K562 (cell line): ENCODE results near the gene PDHX. TPM values are rescaled to one million over a fixed set of nuclear protein-coding genes. Genes with fewer than 3 reads are reported as not detected.

ENCODE experiments used
- ATAC-seq: fragments of 200-7000 bp; cut with Tn5 transposase; 3 replicates; pipeline ENCODE4 v1.9.1; 2020; ENCODE audit warnings: moderate library complexity
- BruUV-seq: library from RNA; stranded (reverse); fragments of 400-500 nt; replicated peaks from 2 replicates; lab custom pipeline; 2021; lab: Mats Ljungman, UMichigan
- CTCF ChIA-PET: fragments of 300-600 bp; formaldehyde crosslinking; extraction: SDS; loops from one replicate; lab custom pipeline; 2021; ENCODE audit warnings: low intra/inter-chr PET ratio; lab: Yijun Ruan, JAX
- POLR2A ChIA-PET: fragments of 300-600, 350-650 bp; sonication (Branson Sonifier 250); formaldehyde crosslinking; extraction: SDS; loops from one replicate; lab custom pipeline; 2021; ENCODE audit warnings: antibody characterized with exemption, inconsistent platforms; lab: Yijun Ruan, JAX
- DNase-seq, 4 experiments: peaks; one replicate each; pipeline versions ENCODE4 v3.0.0 to v3.0.0-alpha.2; 2011 to 2018; ENCODE audit warnings: low spot score in 3 of 4, mixed read lengths in 3 of 4; ENCODE audit errors: extremely low read depth in 1 of 4
- FAIRE-seq: peaks from 2 replicates; lab custom pipeline; 2011; peaks lifted over from hg19 to GRCh38; lab: Jason Lieb, UNC
- H2AFZ ChIP-seq: 2 replicates; pipeline ENCODE4 v1.6.0; 2011; ENCODE audit warnings: low read depth, low read length, control low read depth, inconsistent platforms
- H3K27ac ChIP-seq: fragments of 200-600 bp; 3 replicates; pipeline ENCODE4 v1.8.0; 2011; ENCODE audit warnings: low read depth, mild to moderate bottlenecking, control low read depth, inconsistent platforms, low read length, moderate library complexity, mixed read lengths; ENCODE audit errors: extremely low read depth
- H3K27me3 ChIP-seq, 2 experiments: fragments of 300-600 bp in 1 of 2; 2 replicates in 1 of 2; 3 replicates in 1 of 2; pipeline versions ENCODE4 v1.6.0 to v1.8.0; 2011; ENCODE audit warnings: inconsistent platforms in 2 of 2, low read length in 2 of 2, mild to moderate bottlenecking in 1 of 2, mixed read lengths in 1 of 2, moderate library complexity in 1 of 2; ENCODE audit not compliant: control insufficient read depth in 2 of 2, insufficient read depth in 2 of 2
- H3K36me3 ChIP-seq: fragments of 300-600 bp; 3 replicates; pipeline ENCODE4 v1.8.0; 2011; ENCODE audit warnings: mild to moderate bottlenecking, low read length, inconsistent platforms; ENCODE audit not compliant: control insufficient read depth, insufficient read depth
- H3K4me1 ChIP-seq, 2 experiments: fragments of 200-600 bp in 1 of 2; replicated peaks in 1 of 2; 2 replicates in 1 of 2; 3 replicates in 1 of 2; pipeline versions ENCODE4 v1.5.1 to v1.8.0; 2011; ENCODE audit warnings: inconsistent platforms in 2 of 2, low read length in 2 of 2, mild to moderate bottlenecking in 1 of 2, mixed read lengths in 1 of 2, moderate library complexity in 1 of 2; ENCODE audit not compliant: control insufficient read depth in 2 of 2, insufficient read depth in 2 of 2
- H3K4me2 ChIP-seq: 2 replicates; pipeline ENCODE4 v1.6.1; 2011; ENCODE audit warnings: low read length, control low read depth, inconsistent platforms, mixed read lengths; ENCODE audit not compliant: insufficient read depth
- H3K4me3 ChIP-seq: fragments of 200-600 bp; sonication (generic), shearing (Covaris generic); 2 replicates; pipeline ENCODE4 v1.5.1; 2016; ENCODE audit warnings: control low read depth, inconsistent platforms
- H3K79me2 ChIP-seq: fragments of 200-600 bp; 3 replicates; pipeline ENCODE4 v1.8.0; 2011; ENCODE audit warnings: low read length, inconsistent platforms; ENCODE audit not compliant: control insufficient read depth, insufficient read depth
- H3K9ac ChIP-seq, 2 experiments: 2 replicates each; pipeline versions ENCODE4 v1.6.0 to v1.6.1; 2011; ENCODE audit warnings: low read depth in 2 of 2, low read length in 2 of 2, control low read depth in 1 of 2, inconsistent platforms in 1 of 2, mild to moderate bottlenecking in 1 of 2, mixed read lengths in 1 of 2; ENCODE audit not compliant: insufficient read depth in 1 of 2
- H3K9me1 ChIP-seq: one replicate; pipeline ENCODE4 v1.6.0; 2011; ENCODE audit warnings: inconsistent platforms, mild to moderate bottlenecking, low read length, moderate library complexity; ENCODE audit not compliant: control insufficient read depth, insufficient read depth
- H3K9me3 ChIP-seq: replicated peaks from 2 replicates; pipeline ENCODE4 v1.5.1; 2011; ENCODE audit warnings: low read depth, low read length, inconsistent platforms; ENCODE audit not compliant: control insufficient read depth, insufficient read depth
- H4K20me1 ChIP-seq: replicated peaks from 2 replicates; pipeline ENCODE4 v1.6.1; 2011; ENCODE audit warnings: low read length, inconsistent platforms, mixed read lengths; ENCODE audit not compliant: control insufficient read depth, insufficient read depth
- CBX3 ChIP-seq, 2 experiments: IDR thresholded peaks; 1 replicate in 1 of 2; 2 replicates in 1 of 2; pipeline ENCODE4 v1.6.1; 2012; ENCODE audit warnings: inconsistent platforms in 2 of 2, low read length in 2 of 2, borderline replicate concordance in 1 of 2, control low read depth in 1 of 2
- FOXA1 ChIP-seq: fragments of 450-650 bp; IDR thresholded peaks from 2 replicates; pipeline ENCODE4 v1.6.1; 2016; ENCODE audit warnings: mild to moderate bottlenecking, borderline replicate concordance
- GABPB1 ChIP-seq: sonication (generic); formaldehyde crosslinking; IDR thresholded peaks from 2 replicates; pipeline ENCODE4 v1.8.0; 2022; ENCODE audit warnings: mild to moderate bottlenecking, missing genetic modification reagents
- KDM5B ChIP-seq: fragments of 200-600 bp; sonication (generic); IDR thresholded peaks from 2 replicates; pipeline ENCODE4 v1.6.1; 2012; ENCODE audit warnings: low read depth, mild to moderate bottlenecking, moderate library complexity, low read length, control low read depth, inconsistent platforms; ENCODE audit not compliant: insufficient replicate concordance
- MTA3 ChIP-seq: fragments of 450-650 bp; formaldehyde crosslinking; IDR thresholded peaks from 2 replicates; pipeline ENCODE4 v1.6.1; 2017; ENCODE audit warnings: mild to moderate bottlenecking, borderline replicate concordance
- NFRKB ChIP-seq: fragments of 450-650 bp; IDR thresholded peaks from 2 replicates; pipeline ENCODE4 v1.6.1; 2016; ENCODE audit warnings: low read depth
- PTBP1 ChIP-seq: fragments of 200-400 bp; formaldehyde crosslinking; IDR thresholded peaks from 2 replicates; pipeline ENCODE4 v1.6.1; 2017; ENCODE audit warnings: low read depth, low read length
- SMAD1 ChIP-seq: fragments of 150-350 bp; IDR thresholded peaks from 2 replicates; pipeline ENCODE4 v1.6.1; 2014; ENCODE audit warnings: low read length, low read depth; ENCODE audit not compliant: partially characterized antibody
- SP2 ChIP-seq: IDR thresholded peaks from 2 replicates; pipeline ENCODE4 v1.6.1; 2011; ENCODE audit warnings: mild to moderate bottlenecking, low read depth, low read length, moderate library complexity; ENCODE audit not compliant: poor library complexity, severe bottlenecking; ENCODE audit errors: extremely low read depth
- XRCC3 ChIP-seq: fragments of 450-650 bp; IDR thresholded peaks from 2 replicates; pipeline ENCODE4 v1.6.1; 2017; ENCODE audit warnings: mild to moderate bottlenecking, moderate library complexity
- YY1 ChIP-seq, 3 experiments: IDR thresholded peaks; 2 replicates each; pipeline ENCODE4 v1.6.1; 2011; ENCODE audit warnings: low read length in 2 of 3, mild to moderate bottlenecking in 2 of 3, moderate library complexity in 2 of 3, borderline replicate concordance in 1 of 3, control low read depth in 1 of 3, low read depth in 1 of 3; ENCODE audit not compliant: insufficient read depth in 3 of 3, insufficient replicate concordance in 2 of 3, control insufficient read depth in 1 of 3, insufficient read length in 1 of 3; ENCODE audit errors: extremely low read depth in 1 of 3
- ZC3H8 ChIP-seq: fragments of 450-650 bp; IDR thresholded peaks from 2 replicates; pipeline ENCODE4 v1.6.1; 2017
- ZFP1 ChIP-seq: fragments of 450-650 bp; formaldehyde crosslinking; IDR thresholded peaks from 2 replicates; pipeline ENCODE4 v1.4.0; 2020; ENCODE audit warnings: mild to moderate bottlenecking, mixed read lengths
- ZNF12 ChIP-seq: sonication (generic); formaldehyde crosslinking; IDR thresholded peaks from 2 replicates; pipeline ENCODE4 v1.4.0; 2020; ENCODE audit warnings: mild to moderate bottlenecking, missing genetic modification reagents
- ZNF121 ChIP-seq: sonication (generic); formaldehyde crosslinking; conservative IDR thresholded peaks from 2 replicates; pipeline ENCODE4 v1.8.0; 2022; ENCODE audit warnings: missing genetic modification reagents
- ZNF165 ChIP-seq: fragments of 250-450 bp; sonication (Bioruptor Pico); IDR thresholded peaks from 2 replicates; pipeline ENCODE4 v1.4.0; 2020; ENCODE audit warnings: borderline replicate concordance
- WGBS: fragments of 100-300 bp; shearing (Covaris generic); methylation state at CpG from one replicate; pipeline ENCODE4 v1.1.6; 2016; ENCODE audit warnings: low coverage, mixed read lengths; ENCODE audit not compliant: insufficient coverage; ENCODE audit errors: missing lambda C conversion rate; 5-methylcytosine and 5-hydroxymethylcytosine counted together
- in situ Hi-C: fragments of 300-500 bp; cut with MboI; formaldehyde crosslinking; loops from 4 replicates; pipeline ENCODE4 v1.15.0; 2018; ENCODE audit warnings: inconsistent platforms, mixed read lengths
- intact Hi-C: fragments of 100-400 bp; cut with micrococcal nuclease; formaldehyde crosslinking; loops from 2 replicates; pipeline ENCODE4 v1.14.2; 2022
- polyA plus RNA-seq, 8 experiments: library from polyadenylated mRNA; depleted of rRNA in 4 of 8; stranded (reverse) in 5 of 8; unstranded in 3 of 8; fragments of >200 nt; fragmentation: Nextera tagmentation in 2 of 8; fragmentation: Illumina TruSeq in 1 of 8; extraction: Ambion mirVana in 2 of 8; extraction: Trizol in 1 of 8; gene quantifications; 2 replicates each; pipeline versions ENCODE4 v1.2.1 to v1.2.3, GENCODE V29; 2011 to 2014; ENCODE audit warnings: inconsistent platforms in 1 of 8, missing spikeins in 1 of 8
- total RNA-seq, 7 experiments: library from RNA; depleted of rRNA in 6 of 7; stranded (reverse); fragments of >200 nt in 6 of 7; fragmentation: Illumina TruSeq in 2 of 7; extraction: Trizol in 2 of 7; gene quantifications; 2 replicates each; pipeline versions ENCODE4 v1.2.1 to v1.2.3, GENCODE V29; 2011 to 2021; ENCODE audit warnings: low replicate concordance in 1 of 7
- TF ChIP-seq, protein P1 (sequence below): fragments of 200-800 bp; sonication (Bioruptor generic); IDR thresholded peaks from 2 replicates; pipeline ENCODE4 v1.6.1; 2017; ENCODE audit warnings: missing genetic modification characterization, missing compliant biosample characterization
- TF ChIP-seq, protein P2 (sequence below): fragments of 450-650 bp; IDR thresholded peaks from 2 replicates; pipeline ENCODE4 v1.7.0; 2016; ENCODE audit warnings: borderline replicate concordance
- TF ChIP-seq, protein P3 (sequence below): fragments of 450-650 bp; IDR thresholded peaks from 2 replicates; pipeline ENCODE4 v1.6.1; 2017; ENCODE audit warnings: antibody characterized with exemption

PDHX gene
- total and polyA plus RNA-seq, 9 of the 15 experiments (the other 6 are each of a cell fraction or from before 2014, with no cell fraction given): 20.8 to 43.5 (median 31.2) TPM

DNA sequence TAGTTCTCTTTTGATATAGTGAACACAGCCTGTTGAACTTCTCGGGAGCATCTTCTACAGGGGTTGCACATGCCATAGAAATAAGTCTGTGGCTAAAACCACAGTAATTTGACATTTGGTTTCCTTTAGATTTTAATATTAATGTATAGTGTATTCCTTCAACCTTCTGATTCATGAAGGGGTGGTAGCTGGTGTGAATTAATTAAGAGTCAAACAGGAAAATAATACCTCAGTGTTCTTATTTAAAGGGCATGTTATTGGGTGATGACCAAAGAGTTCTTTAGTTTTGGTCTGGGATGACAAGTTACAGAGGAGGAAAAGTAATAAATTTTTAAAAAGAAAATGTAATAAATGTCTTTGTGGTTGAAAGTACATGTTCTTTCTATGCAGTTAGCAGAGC lies 86.8 kb downstream of the PDHX start:
- Histone ChIP-seq H2AFZ (no peak overlapping the region), H3K9ac (no peak overlapping the region), H3K4me3 (no peak overlapping the region), H3K36me3 (no peaks in the 10 kb centered on the region), H3K79me2 (no peaks in the 10 kb centered on the region), H3K4me2 (no peak overlapping the region), H3K27me3 (no peaks in the 10 kb centered on the region), H4K20me1 (no peaks in the 10 kb centered on the region), H3K9me1 (no peaks in the 10 kb centered on the region), H3K9me3 (no peaks in the 10 kb centered on the region), H3K4me1 (no peaks in the 10 kb centered on the region), H3K27ac (no peak overlapping the region)
- WGBS: 61% methylated on average over 1 of the region's 1 CpG
- ATAC-seq (no peak), FAIRE-seq (no peak), DNase-seq (no peak)
- intact Hi-C loops (no loop called here), in situ Hi-C loops (no loop called here)
- TF ChIP-seq ZFP1 (CRISPR knock-in tag) (no peak), MTA3 (no peak), SMAD1 (no peak), ZC3H8 (no peak), KDM5B (no peak), XRCC3 (no peak), YY1 (IDR thresholded peaks at IDR 0.05; ENCODE audit: borderline replicate concordance in 1 of 3, control insufficient read depth in 1 of 3, extremely low read depth in 1 of 3, insufficient read depth in 3 of 3, insufficient read length in 1 of 3, insufficient replicate concordance in 2 of 3, low read depth in 1 of 3, low read length in 2 of 3) (no peak), CBX3 (IDR thresholded peaks at IDR 0.05; ENCODE audit: borderline replicate concordance in 1 of 2, low read length in 2 of 2) (no peak), NFRKB (no peak), ZNF12 (CRISPR knock-in tag) (no peak), ZNF165 (CRISPR knock-in tag) (no peak), FOXA1 (no peak), GABPB1 (CRISPR knock-in tag) (no peak), PTBP1 (no peak), SP2 (no peak), ZNF121 (CRISPR knock-in tag) (no peak)
- TF ChIP-seq, protein P1, sequence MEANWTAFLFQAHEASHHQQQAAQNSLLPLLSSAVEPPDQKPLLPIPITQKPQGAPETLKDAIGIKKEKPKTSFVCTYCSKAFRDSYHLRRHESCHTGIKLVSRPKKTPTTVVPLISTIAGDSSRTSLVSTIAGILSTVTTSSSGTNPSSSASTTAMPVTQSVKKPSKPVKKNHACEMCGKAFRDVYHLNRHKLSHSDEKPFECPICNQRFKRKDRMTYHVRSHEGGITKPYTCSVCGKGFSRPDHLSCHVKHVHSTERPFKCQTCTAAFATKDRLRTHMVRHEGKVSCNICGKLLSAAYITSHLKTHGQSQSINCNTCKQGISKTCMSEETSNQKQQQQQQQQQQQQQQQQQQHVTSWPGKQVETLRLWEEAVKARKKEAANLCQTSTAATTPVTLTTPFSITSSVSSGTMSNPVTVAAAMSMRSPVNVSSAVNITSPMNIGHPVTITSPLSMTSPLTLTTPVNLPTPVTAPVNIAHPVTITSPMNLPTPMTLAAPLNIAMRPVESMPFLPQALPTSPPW (CRISPR knock-in tag): no peak
- TF ChIP-seq, protein P2, sequence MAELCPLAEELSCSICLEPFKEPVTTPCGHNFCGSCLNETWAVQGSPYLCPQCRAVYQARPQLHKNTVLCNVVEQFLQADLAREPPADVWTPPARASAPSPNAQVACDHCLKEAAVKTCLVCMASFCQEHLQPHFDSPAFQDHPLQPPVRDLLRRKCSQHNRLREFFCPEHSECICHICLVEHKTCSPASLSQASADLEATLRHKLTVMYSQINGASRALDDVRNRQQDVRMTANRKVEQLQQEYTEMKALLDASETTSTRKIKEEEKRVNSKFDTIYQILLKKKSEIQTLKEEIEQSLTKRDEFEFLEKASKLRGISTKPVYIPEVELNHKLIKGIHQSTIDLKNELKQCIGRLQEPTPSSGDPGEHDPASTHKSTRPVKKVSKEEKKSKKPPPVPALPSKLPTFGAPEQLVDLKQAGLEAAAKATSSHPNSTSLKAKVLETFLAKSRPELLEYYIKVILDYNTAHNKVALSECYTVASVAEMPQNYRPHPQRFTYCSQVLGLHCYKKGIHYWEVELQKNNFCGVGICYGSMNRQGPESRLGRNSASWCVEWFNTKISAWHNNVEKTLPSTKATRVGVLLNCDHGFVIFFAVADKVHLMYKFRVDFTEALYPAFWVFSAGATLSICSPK: no peak
- TF ChIP-seq, protein P3, sequence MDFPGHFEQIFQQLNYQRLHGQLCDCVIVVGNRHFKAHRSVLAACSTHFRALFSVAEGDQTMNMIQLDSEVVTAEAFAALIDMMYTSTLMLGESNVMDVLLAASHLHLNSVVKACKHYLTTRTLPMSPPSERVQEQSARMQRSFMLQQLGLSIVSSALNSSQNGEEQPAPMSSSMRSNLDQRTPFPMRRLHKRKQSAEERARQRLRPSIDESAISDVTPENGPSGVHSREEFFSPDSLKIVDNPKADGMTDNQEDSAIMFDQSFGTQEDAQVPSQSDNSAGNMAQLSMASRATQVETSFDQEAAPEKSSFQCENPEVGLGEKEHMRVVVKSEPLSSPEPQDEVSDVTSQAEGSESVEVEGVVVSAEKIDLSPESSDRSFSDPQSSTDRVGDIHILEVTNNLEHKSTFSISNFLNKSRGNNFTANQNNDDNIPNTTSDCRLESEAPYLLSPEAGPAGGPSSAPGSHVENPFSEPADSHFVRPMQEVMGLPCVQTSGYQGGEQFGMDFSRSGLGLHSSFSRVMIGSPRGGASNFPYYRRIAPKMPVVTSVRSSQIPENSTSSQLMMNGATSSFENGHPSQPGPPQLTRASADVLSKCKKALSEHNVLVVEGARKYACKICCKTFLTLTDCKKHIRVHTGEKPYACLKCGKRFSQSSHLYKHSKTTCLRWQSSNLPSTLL: no peak
- POLR2A ChIA-PET: no interaction called here
- CTCF ChIA-PET: no interaction called here
- no TSS peak for BruUV-seq
